H1 (cell line): Measurements from ENCODE around the gene CXCL5. TPM values are rescaled to one million over a fixed set of nuclear protein-coding genes. Genes with fewer than 3 reads are reported as not detected.
A peak's percentile ranks its signal among the peaks of the same experiment; 100 is the strongest.

Experiments used
- ASH2L ChIP-seq: fragments of 200-600, 300-600 bp; sonication (generic); IDR thresholded peaks from one replicate; pipeline ENCODE4 v1.7.1; 2017; ENCODE audit warnings: low read length
- BACH1 ChIP-seq: IDR thresholded peaks from 2 replicates; pipeline ENCODE4 v1.6.1; 2012; ENCODE audit warnings: low read length, improper control_type of control experiment
- EGR1 ChIP-seq: IDR thresholded peaks from 2 replicates; pipeline ENCODE4 v1.6.1; 2011; ENCODE audit warnings: low read depth, low read length, borderline replicate concordance
- EZH2 ChIP-seq: fragments of 200-600 bp; sonication (generic); IDR thresholded peaks from 2 replicates; pipeline ENCODE4 v1.7.1; 2012; ENCODE audit warnings: low read depth, mild to moderate bottlenecking, moderate library complexity, low read length, inconsistent platforms; ENCODE audit not compliant: severe bottlenecking
- GABPA ChIP-seq: IDR thresholded peaks from 2 replicates; pipeline ENCODE4 v1.6.1; 2011; ENCODE audit warnings: mild to moderate bottlenecking, low read length, moderate library complexity, borderline replicate concordance; ENCODE audit not compliant: insufficient read depth
- HDAC2 ChIP-seq, 2 experiments: fragments of 300-600 bp in 1 of 2; sonication (generic) in 1 of 2; IDR thresholded peaks; 2 replicates each; pipeline ENCODE4 v1.6.1; 2011 to 2012; ENCODE audit warnings: low read depth in 2 of 2, low read length in 2 of 2, mild to moderate bottlenecking in 2 of 2, moderate library complexity in 2 of 2, borderline replicate concordance in 1 of 2, inconsistent platforms in 1 of 2
- KDM4A ChIP-seq: IDR thresholded peaks from one replicate; pipeline ENCODE4 v1.7.1; 2012; ENCODE audit warnings: low read depth, mild to moderate bottlenecking, moderate library complexity, low read length, inconsistent platforms; ENCODE audit not compliant: severe bottlenecking
- MAFK ChIP-seq: IDR thresholded peaks from 2 replicates; pipeline ENCODE4 v1.6.1; 2012; ENCODE audit warnings: low read depth, mild to moderate bottlenecking, improper control_type of control experiment, low read length
- NRF1 ChIP-seq: IDR thresholded peaks from 2 replicates; pipeline ENCODE4 v1.6.1; 2011; ENCODE audit warnings: mild to moderate bottlenecking, low read depth, low read length, improper control_type of control experiment
- POLR2A ChIP-seq, 2 experiments: IDR thresholded peaks; 1 replicate in 1 of 2; 2 replicates in 1 of 2; pipeline ENCODE4 v1.6.1; 2011; ENCODE audit warnings: low read depth in 2 of 2, low read length in 2 of 2, mild to moderate bottlenecking in 2 of 2; ENCODE audit errors: control extremely low read depth in 1 of 2
- POLR2AphosphoS5 ChIP-seq: IDR thresholded peaks from 2 replicates; pipeline ENCODE4 v1.6.1; 2011; ENCODE audit warnings: low read depth, low read length
- RXRA ChIP-seq: IDR thresholded peaks from 2 replicates; pipeline ENCODE4 v1.6.1; 2011; ENCODE audit warnings: low read depth, mild to moderate bottlenecking, low read length, moderate library complexity; ENCODE audit not compliant: insufficient read depth
- SIRT6 ChIP-seq: IDR thresholded peaks from one replicate; pipeline ENCODE4 v1.7.1; 2012; ENCODE audit warnings: low read length, inconsistent platforms
- SP2 ChIP-seq: IDR thresholded peaks from 2 replicates; pipeline ENCODE4 v1.6.1; 2012; ENCODE audit warnings: mild to moderate bottlenecking, low read length, inconsistent platforms
- SP4 ChIP-seq: IDR thresholded peaks from 2 replicates; pipeline ENCODE4 v1.6.1; 2012; ENCODE audit warnings: low read length, inconsistent platforms
- TAF7 ChIP-seq: optimal IDR thresholded peaks from 2 replicates; pipeline ENCODE3; 2011; ENCODE audit warnings: low read depth, mild to moderate bottlenecking, inconsistent platforms, low read length, moderate library complexity, borderline replicate concordance
- TCF12 ChIP-seq: IDR thresholded peaks from 2 replicates; pipeline ENCODE4 v1.6.1; 2011; ENCODE audit warnings: low read depth, mild to moderate bottlenecking, low read length
- ZNF274 ChIP-seq: IDR thresholded peaks from 2 replicates; pipeline ENCODE4 v1.7.0; 2012; ENCODE audit warnings: low read length, borderline replicate concordance; ENCODE audit errors: extremely low read depth
- polyA plus RNA-seq, 7 experiments: library from polyadenylated mRNA; depleted of rRNA in 3 of 7; stranded (reverse) in 5 of 7; unstranded in 2 of 7; fragments of >200 nt in 5 of 7; fragments of 200-250 nt in 2 of 7; gene quantifications; 1 replicate in 5 of 7; 2 replicates in 1 of 7; 4 replicates in 1 of 7; pipeline versions ENCODE4 v1.2.1 to v1.2.3, GENCODE V29; 2011 to 2013; ENCODE audit warnings: missing spikeins in 2 of 7, mixed read lengths in 2 of 7
- total RNA-seq: library from RNA; stranded (reverse); fragmentation: NEBNext Ultra II Directional; extraction: Animal tissue kit (Norgen Biotek cat#: 25700); gene quantifications from 2 replicates; pipeline ENCODE4 v1.2.1, GENCODE V29; 2021
- TF ChIP-seq, protein P1 (sequence below): IDR thresholded peaks from 2 replicates; pipeline ENCODE4 v1.6.1; 2012; ENCODE audit warnings: low read length, inconsistent platforms
- TF ChIP-seq, protein P2 (sequence below), 3 experiments: IDR thresholded peaks; 1 replicate in 2 of 3; 2 replicates in 1 of 3; pipeline versions ENCODE4 v1.5.1 to v1.6.1; 2011; ENCODE audit warnings: low read length in 3 of 3, mild to moderate bottlenecking in 3 of 3, inconsistent platforms in 2 of 3, low read depth in 1 of 3, moderate library complexity in 1 of 3; ENCODE audit not compliant: insufficient read depth in 1 of 3; ENCODE audit errors: control extremely low read depth in 1 of 3

The CXCL5 gene
- total and polyA plus RNA-seq, 2 of the 8 experiments (the other 6 are each of a cell fraction or from before 2014, with no cell fraction given) = 10.9 to 15.6 TPM

DNA sequence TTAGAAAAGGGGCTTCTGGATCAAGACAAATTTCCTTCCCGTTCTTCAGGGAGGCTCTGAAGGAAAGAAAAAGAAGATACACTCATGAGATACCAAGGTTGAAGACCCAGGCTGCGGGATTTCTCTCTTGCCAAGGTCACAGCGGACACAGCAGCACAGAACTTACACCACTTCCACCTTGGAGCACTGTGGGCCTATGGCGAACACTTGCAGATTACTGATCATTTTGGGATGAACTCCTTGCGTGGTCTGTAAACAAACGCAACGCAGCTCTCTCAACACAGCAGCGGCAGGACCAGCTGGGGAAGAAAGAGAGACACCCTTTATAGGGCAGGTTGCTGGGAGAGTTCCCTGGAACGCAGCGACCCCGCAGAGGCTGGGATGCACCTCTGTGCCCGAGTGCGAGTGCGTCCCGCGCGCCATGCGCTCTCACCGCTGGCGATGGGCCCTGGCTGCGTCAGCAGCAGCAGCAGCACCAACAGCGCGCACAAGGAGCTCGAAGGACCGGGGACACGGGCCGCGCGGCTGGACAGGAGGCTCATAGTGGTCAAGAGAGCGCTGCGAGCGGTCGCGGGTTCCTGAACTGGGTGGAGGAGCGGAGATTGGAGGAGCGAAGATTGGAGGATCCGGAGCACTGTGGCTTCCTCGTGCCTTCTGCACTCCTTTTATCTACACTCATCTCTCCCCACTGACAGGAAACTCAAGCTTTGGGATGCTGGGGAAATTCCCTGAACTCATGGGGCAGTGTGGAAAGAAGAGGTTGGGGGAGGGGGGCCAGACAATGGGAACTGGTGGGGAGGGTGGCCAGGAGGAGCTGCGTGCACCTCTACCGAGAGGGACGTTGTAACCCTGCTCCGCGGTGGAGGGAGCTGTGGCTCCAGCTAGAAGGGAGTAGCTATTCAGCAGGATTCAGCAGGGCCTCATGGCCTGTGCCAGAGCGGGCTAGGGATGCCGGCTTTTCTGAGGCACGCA, at the start of gene CXCL5 (continued):
- TF ChIP-seq, protein P1, sequence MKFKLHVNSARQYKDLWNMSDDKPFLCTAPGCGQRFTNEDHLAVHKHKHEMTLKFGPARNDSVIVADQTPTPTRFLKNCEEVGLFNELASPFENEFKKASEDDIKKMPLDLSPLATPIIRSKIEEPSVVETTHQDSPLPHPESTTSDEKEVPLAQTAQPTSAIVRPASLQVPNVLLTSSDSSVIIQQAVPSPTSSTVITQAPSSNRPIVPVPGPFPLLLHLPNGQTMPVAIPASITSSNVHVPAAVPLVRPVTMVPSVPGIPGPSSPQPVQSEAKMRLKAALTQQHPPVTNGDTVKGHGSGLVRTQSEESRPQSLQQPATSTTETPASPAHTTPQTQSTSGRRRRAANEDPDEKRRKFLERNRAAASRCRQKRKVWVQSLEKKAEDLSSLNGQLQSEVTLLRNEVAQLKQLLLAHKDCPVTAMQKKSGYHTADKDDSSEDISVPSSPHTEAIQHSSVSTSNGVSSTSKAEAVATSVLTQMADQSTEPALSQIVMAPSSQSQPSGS = no peak
- TF ChIP-seq, protein P2, sequence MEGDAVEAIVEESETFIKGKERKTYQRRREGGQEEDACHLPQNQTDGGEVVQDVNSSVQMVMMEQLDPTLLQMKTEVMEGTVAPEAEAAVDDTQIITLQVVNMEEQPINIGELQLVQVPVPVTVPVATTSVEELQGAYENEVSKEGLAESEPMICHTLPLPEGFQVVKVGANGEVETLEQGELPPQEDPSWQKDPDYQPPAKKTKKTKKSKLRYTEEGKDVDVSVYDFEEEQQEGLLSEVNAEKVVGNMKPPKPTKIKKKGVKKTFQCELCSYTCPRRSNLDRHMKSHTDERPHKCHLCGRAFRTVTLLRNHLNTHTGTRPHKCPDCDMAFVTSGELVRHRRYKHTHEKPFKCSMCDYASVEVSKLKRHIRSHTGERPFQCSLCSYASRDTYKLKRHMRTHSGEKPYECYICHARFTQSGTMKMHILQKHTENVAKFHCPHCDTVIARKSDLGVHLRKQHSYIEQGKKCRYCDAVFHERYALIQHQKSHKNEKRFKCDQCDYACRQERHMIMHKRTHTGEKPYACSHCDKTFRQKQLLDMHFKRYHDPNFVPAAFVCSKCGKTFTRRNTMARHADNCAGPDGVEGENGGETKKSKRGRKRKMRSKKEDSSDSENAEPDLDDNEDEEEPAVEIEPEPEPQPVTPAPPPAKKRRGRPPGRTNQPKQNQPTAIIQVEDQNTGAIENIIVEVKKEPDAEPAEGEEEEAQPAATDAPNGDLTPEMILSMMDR (IDR thresholded peaks at IDR 0.05; ENCODE audit: control extremely low read depth in 1 of 3, insufficient read depth in 1 of 3, low read depth in 1 of 3, low read length in 3 of 3) = peak; percentile 45 to 63 (median 58)
- TF ChIP-seq EGR1 (no peak), NRF1 (no peak), KDM4A (peak; percentile 52), RXRA (no peak), HDAC2 (IDR thresholded peaks at IDR 0.05; ENCODE audit: borderline replicate concordance in 1 of 2, low read depth in 2 of 2, low read length in 2 of 2) (peak; percentile 53 to 77; a peak in 2 of 4 replicates), EZH2 (no peak), SIRT6 (no peak), SP2 (no peak), MAFK (no peak), GABPA (no peak), TAF7 (peak; percentile 16), ASH2L (peak; percentile 96), POLR2AphosphoS5 (peak; percentile 62), ZNF274 (no peak), TCF12 (no peak), SP4 (0 out of 2 replicates have a peak, but pooled peaks have one; percentile 23), POLR2A (IDR thresholded peaks at IDR 0.05; ENCODE audit: control extremely low read depth in 1 of 2, low read depth in 2 of 2, low read length in 2 of 2) (peak; percentile 3 to 8; a peak in 2 of 3 replicates), BACH1 (no peak)
